GM10266 (cell line): ENCODE data around the gene PDLIM4.

Experiments
- DNase-seq: peaks from one replicate; pipeline ENCODE4 v3.0.0; 2012; ENCODE audit errors: extremely low spot score
- CTCF ChIP-seq: IDR thresholded peaks from 2 replicates; pipeline ENCODE4 v1.5.1; 2012; ENCODE audit warnings: mild to moderate bottlenecking, low read depth; ENCODE audit not compliant: control insufficient read depth, insufficient read depth; ENCODE audit errors: missing control alignments

PDLIM4 gene

GRCh38 chr5:132274050-132274792 is 16.7 kb downstream of the PDLIM4 start:
- DNase-seq, result no peak

GRCh38 chr5:132275367-132276220 is 18.1 kb downstream of the PDLIM4 start:
- DNase-seq, result no peak
- TF ChIP-seq CTCF, result no peak

More at GRCh38 chr5:132274050-132274792, 16.7 kb downstream of the PDLIM4 start:
- no peak for TF ChIP-seq CTCF

GRCh38 chr5:132277256-132277655 is 19.8 kb downstream of the PDLIM4 start:
- DNase-seq, result no peak
- no peak for TF ChIP-seq CTCF

GRCh38 chr5:132277971-132278853 is 20.7 kb downstream of the PDLIM4 start:
- no peak for TF ChIP-seq CTCF
- DNase-seq, result no peak

GRCh38 chr5:132279801-132280200 is 22.3 kb downstream of the PDLIM4 start:
- no peak for TF ChIP-seq CTCF
- DNase-seq, result no peak

GRCh38 chr5:132280371-132281240 is 23.1 kb downstream of the PDLIM4 start:
- DNase-seq, result no peak
- no peak for TF ChIP-seq CTCF
